Progenitor cell of endocrine pancreas (in vitro differentiated cells): ENCODE measurements around the gene ACSS3. TPM values are rescaled to one million over a fixed set of nuclear protein-coding genes. Genes with fewer than 3 reads are reported as not detected.

Experiments
- DNase-seq: peaks from one replicate; pipeline ENCODE4 v3.0.0; 2021; ENCODE audit warnings: low spot score; ENCODE audit not compliant: unreplicated experiment
- H3K27ac Mint-ChIP-seq: 2 replicates; pipeline ENCODE4 v1.8.0; 2021; ENCODE audit warnings: mild to moderate bottlenecking, moderate library complexity, mixed read lengths
- H3K27me3 Mint-ChIP-seq: 2 replicates; pipeline ENCODE4 v1.8.0; 2021; ENCODE audit warnings: mixed read lengths
- H3K36me3 Mint-ChIP-seq: 2 replicates; pipeline ENCODE4 v1.8.0; 2022; ENCODE audit warnings: mixed read lengths; ENCODE audit not compliant: insufficient read depth
- H3K4me1 Mint-ChIP-seq: 2 replicates; pipeline ENCODE4 v1.8.0; 2021; ENCODE audit warnings: low read depth, mixed read lengths
- H3K4me3 Mint-ChIP-seq: 2 replicates; pipeline ENCODE4 v1.8.0; 2021; ENCODE audit warnings: low read depth, mild to moderate bottlenecking, moderate library complexity, mixed read lengths
- H3K9me3 Mint-ChIP-seq: 2 replicates; pipeline ENCODE4 v1.8.0; 2021; ENCODE audit warnings: low read depth, mixed read lengths
- CTCF ChIP-seq: fragments of 200-600 bp; sonication (generic); IDR thresholded peaks from one replicate; pipeline ENCODE4 v1.5.0; 2021; ENCODE audit warnings: antibody characterized with exemption, mild to moderate bottlenecking; ENCODE audit not compliant: unreplicated experiment
- total RNA-seq: library from RNA; stranded (reverse); gene quantifications from 2 replicates; pipeline ENCODE4 v1.2.1, GENCODE V29; 2021

Gene ACSS3
- total RNA-seq, 1 donor from 2014 or later = 15.9 TPM

- Mint-ChIP-seq H3K9me3 (no peaks in the 10 kb centered on the region), H3K27ac (no peak overlapping the region), H3K4me3 (no peak overlapping the region), H3K27me3 (no peaks in the 10 kb centered on the region), H3K4me1 (peaks cover 35% of the 10 kb centered on the region), H3K36me3 (peaks cover 1% of the 10 kb centered on the region)
- DNase-seq = no peak
- no peak for TF ChIP-seq CTCF
These were observed 127.5 kb downstream of the ACSS3 start for GRCh38 chr12:81205416-81205815.

- H3K4me1 Mint-ChIP-seq = peaks cover 35% of the 10 kb centered on the region
- no peaks in the 10 kb centered on the region for H3K9me3 Mint-ChIP-seq
- H3K4me3 Mint-ChIP-seq = no peak overlapping the region
- no peak for DNase-seq
- no peak for TF ChIP-seq CTCF
- H3K27me3 Mint-ChIP-seq = no peaks in the 10 kb centered on the region
- H3K36me3 Mint-ChIP-seq = peaks cover 1% of the 10 kb centered on the region
- no peak overlapping the region for H3K27ac Mint-ChIP-seq
These were observed 128.6 kb downstream of the ACSS3 start for GRCh38 chr12:81206429-81206828.

GRCh38 chr12:81207173-81207572 is 129.3 kb downstream of the ACSS3 start:
- Mint-ChIP-seq H3K27ac (no peak overlapping the region), H3K4me3 (no peak overlapping the region), H3K4me1 (peaks cover 35% of the 10 kb centered on the region), H3K27me3 (no peaks in the 10 kb centered on the region), H3K9me3 (no peaks in the 10 kb centered on the region), H3K36me3 (no peaks in the 10 kb centered on the region)
- no peak for TF ChIP-seq CTCF
- DNase-seq = no peak

GRCh38 chr12:81207664-81208063 is 129.8 kb downstream of the ACSS3 start:
- Mint-ChIP-seq H3K9me3 (no peaks in the 10 kb centered on the region), H3K4me1 (peaks cover 35% of the 10 kb centered on the region), H3K27me3 (no peaks in the 10 kb centered on the region), H3K4me3 (no peak overlapping the region), H3K36me3 (no peaks in the 10 kb centered on the region), H3K27ac (no peak overlapping the region)
- no peak for TF ChIP-seq CTCF
- no peak for DNase-seq

GRCh38 chr12:81208187-81208911 is 130.5 kb downstream of the ACSS3 start:
- Mint-ChIP-seq H3K4me3 (no peak overlapping the region), H3K27me3 (no peaks in the 10 kb centered on the region), H3K27ac (peak overlapping the region; percentile 8), H3K36me3 (no peaks in the 10 kb centered on the region), H3K9me3 (no peaks in the 10 kb centered on the region), H3K4me1 (peaks cover 35% of the 10 kb centered on the region)
- no peak for TF ChIP-seq CTCF
- no peak for DNase-seq
